OCI-LY1 (cell line): ENCODE data around the gene MRGPRD.
"Not testable (repeated sequence)": the region's sequence is repeated elsewhere in the genome, so short reads cannot be mapped to it uniquely, and the experiment has no call there.

Source experiments
- H2AFZ ChIP-seq: fragments of 200-600 bp; sonication (generic), shearing (Covaris generic); 2 replicates; pipeline ENCODE4 v1.6.0; 2014; ENCODE audit warnings: antibody characterized with exemption, mild to moderate bottlenecking, low read length
- H3F3A ChIP-seq: fragments of 200-600 bp; sonication (generic), shearing (Covaris generic); 2 replicates; pipeline ENCODE4 v1.6.0; 2014; ENCODE audit warnings: mild to moderate bottlenecking, antibody characterized with exemption, low read length, moderate library complexity; ENCODE audit not compliant: insufficient read depth
- H3K27ac ChIP-seq: fragments of 200-600 bp; sonication (generic); 2 replicates; pipeline ENCODE4 v1.5.1; 2014; ENCODE audit warnings: low read length, mixed run types, mild to moderate bottlenecking, low read depth; ENCODE audit not compliant: poor library complexity, severe bottlenecking
- H3K27me3 ChIP-seq: fragments of 200-600 bp; sonication (generic); 2 replicates; pipeline ENCODE4 v1.6.0; 2014; ENCODE audit warnings: antibody characterized with exemption, mild to moderate bottlenecking, low read length, moderate library complexity; ENCODE audit not compliant: insufficient read depth
- H3K36me3 ChIP-seq: fragments of 200-600 bp; sonication (generic); 2 replicates; pipeline ENCODE4 v1.6.1; 2014; ENCODE audit warnings: mild to moderate bottlenecking, antibody characterized with exemption, low read length, moderate library complexity, mixed read lengths; ENCODE audit not compliant: insufficient read depth
- H3K4me1 ChIP-seq: fragments of 200-600 bp; sonication (generic); 2 replicates; pipeline ENCODE4 v1.5.1; 2014; ENCODE audit warnings: mild to moderate bottlenecking, low read length, moderate library complexity; ENCODE audit not compliant: insufficient read depth, severe bottlenecking
- H3K4me2 ChIP-seq: fragments of 200-600 bp; sonication (generic), shearing (Covaris generic); 2 replicates; pipeline ENCODE4 v1.6.1; 2014; ENCODE audit warnings: low read length
- H3K4me3 ChIP-seq: fragments of 200-600 bp; sonication (generic); 2 replicates; pipeline ENCODE4 v1.5.1; 2014; ENCODE audit warnings: low read length, low read depth, mild to moderate bottlenecking, mixed read lengths; ENCODE audit not compliant: poor library complexity, severe bottlenecking
- H3K79me2 ChIP-seq: fragments of 200-600 bp; shearing (Covaris generic); 2 replicates; pipeline ENCODE4 v1.6.1; 2016; ENCODE audit warnings: mixed run types, low read length, mixed read lengths; ENCODE audit not compliant: insufficient read depth
- H3K9ac ChIP-seq: fragments of 200-600 bp; sonication (generic), shearing (Covaris generic); 2 replicates; pipeline ENCODE4 v1.6.1; 2014; ENCODE audit warnings: mild to moderate bottlenecking, low read length, mixed read lengths
- H3K9me2 ChIP-seq: fragments of 200-600 bp; sonication (generic), shearing (Covaris generic); 2 replicates; pipeline ENCODE4 v1.6.1; 2014; ENCODE audit warnings: low read depth, mild to moderate bottlenecking, low read length, mixed read lengths
- H3K9me3 ChIP-seq: fragments of 200-600 bp; shearing (Covaris generic); 2 replicates; pipeline ENCODE4 v1.6.1; 2014; ENCODE audit warnings: low read length, mixed read lengths
- H4K20me1 ChIP-seq: fragments of 200-600 bp; sonication (generic), shearing (Covaris generic); 2 replicates; pipeline ENCODE4 v1.6.0; 2016; ENCODE audit warnings: mild to moderate bottlenecking, low read length; ENCODE audit not compliant: insufficient read depth
- CTCF ChIP-seq: fragments of 200-600 bp; sonication (generic), shearing (Covaris generic); IDR thresholded peaks from 2 replicates; pipeline ENCODE4 v1.5.1; 2017; ENCODE audit warnings: mild to moderate bottlenecking, antibody characterized with exemption, low read length, moderate library complexity, mixed read lengths
- EZH2 ChIP-seq: fragments of 200-600 bp; sonication (generic), shearing (Covaris generic); IDR thresholded peaks from 2 replicates; pipeline ENCODE4 v1.8.0; 2017; ENCODE audit warnings: borderline replicate concordance, mixed run types, mild to moderate bottlenecking, antibody characterized with exemption, low read length, moderate library complexity, mixed read lengths

The MRGPRD gene

GRCh38 chr11:69000391-69000790 is 19.6 kb upstream of the MRGPRD start:
- peaks cover 3% of the 10 kb centered on the region; the same call in 1 of the 2 replicates for H3K27me3 ChIP-seq
- no peaks in the 10 kb centered on the region for H3K79me2 ChIP-seq
- TF ChIP-seq CTCF (no peak), EZH2 (no peak)
- no peak overlapping the region for H3K27ac ChIP-seq
- no peak overlapping the region for H2AFZ ChIP-seq
- H3K9me2 ChIP-seq: no peaks in the 10 kb centered on the region
- no peaks in the 10 kb centered on the region for H3F3A ChIP-seq
- H3K4me1 ChIP-seq: no peaks in the 10 kb centered on the region
- no peak overlapping the region for H3K4me3 ChIP-seq
- H3K9ac ChIP-seq: no peak overlapping the region
- H3K36me3 ChIP-seq: no peaks in the 10 kb centered on the region
- no peaks in the 10 kb centered on the region for H3K9me3 ChIP-seq
- no peaks in the 10 kb centered on the region for H4K20me1 ChIP-seq
- no peak overlapping the region for H3K4me2 ChIP-seq

DNA sequence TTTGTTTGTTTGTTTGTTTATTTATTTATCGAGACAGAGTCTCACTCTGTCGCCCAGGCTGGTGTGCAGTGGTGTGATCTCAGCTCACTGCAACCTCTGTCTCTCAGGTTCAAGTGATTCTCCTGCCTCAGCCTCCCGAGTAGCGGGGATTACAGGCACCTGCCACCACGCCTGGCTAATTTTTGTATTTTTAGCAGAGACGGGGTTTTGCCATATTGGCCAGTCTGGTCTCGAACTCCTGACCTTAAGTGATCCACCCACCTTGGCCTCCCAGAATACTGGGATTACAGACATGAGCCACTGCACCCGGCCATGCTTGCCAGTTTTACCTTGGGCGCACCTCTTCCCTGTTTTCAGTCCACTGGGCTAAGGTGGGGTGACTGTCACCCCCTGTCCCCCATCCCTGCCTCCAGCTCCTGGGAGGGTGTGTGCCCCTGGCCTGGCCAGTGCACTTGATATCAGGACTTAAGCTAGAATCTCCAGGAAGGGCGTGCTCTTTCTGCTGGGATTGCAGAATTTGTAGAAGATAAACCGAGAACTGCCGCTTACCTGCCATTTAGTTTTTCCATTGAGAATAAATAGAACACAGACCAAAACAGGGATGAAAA is 19.1 kb upstream of the MRGPRD start:
- not testable (repeated sequence) for H3K27ac ChIP-seq

GRCh38 chr11:68999093-68999747 is 18.4 kb upstream of the MRGPRD start:
- H3K9ac ChIP-seq: no peak overlapping the region
- H3F3A ChIP-seq: no peaks in the 10 kb centered on the region
- H3K27me3 ChIP-seq: peaks cover 3% of the 10 kb centered on the region; the same call in 1 of the 2 replicates
- H3K4me1 ChIP-seq: no peaks in the 10 kb centered on the region
- H3K4me2 ChIP-seq: no peak overlapping the region
- no peaks in the 10 kb centered on the region for H3K9me3 ChIP-seq
- H3K4me3 ChIP-seq: no peak overlapping the region
- no peak overlapping the region for H2AFZ ChIP-seq
- no peaks in the 10 kb centered on the region for H3K36me3 ChIP-seq
- TF ChIP-seq EZH2: no peak
- no peak for TF ChIP-seq CTCF
- H3K79me2 ChIP-seq: no peaks in the 10 kb centered on the region
- H4K20me1 ChIP-seq: no peaks in the 10 kb centered on the region
- H3K27ac ChIP-seq: no peak overlapping the region
- H3K9me2 ChIP-seq: no peaks in the 10 kb centered on the region

More for the DNA sequence above, 19.1 kb upstream of the MRGPRD start:
- not testable (repeated sequence) for H3K4me1 ChIP-seq, H3K9ac ChIP-seq, H3K4me2 ChIP-seq, H4K20me1 ChIP-seq, H3K4me3 ChIP-seq, H3K27me3 ChIP-seq, H3K79me2 ChIP-seq, H3K36me3 ChIP-seq, H2AFZ ChIP-seq, H3K9me2 ChIP-seq, H3F3A ChIP-seq, H3K9me3 ChIP-seq
